ENCODE measurements around the gene FZD10.

- TF ChIP-seq, protein P1, sequence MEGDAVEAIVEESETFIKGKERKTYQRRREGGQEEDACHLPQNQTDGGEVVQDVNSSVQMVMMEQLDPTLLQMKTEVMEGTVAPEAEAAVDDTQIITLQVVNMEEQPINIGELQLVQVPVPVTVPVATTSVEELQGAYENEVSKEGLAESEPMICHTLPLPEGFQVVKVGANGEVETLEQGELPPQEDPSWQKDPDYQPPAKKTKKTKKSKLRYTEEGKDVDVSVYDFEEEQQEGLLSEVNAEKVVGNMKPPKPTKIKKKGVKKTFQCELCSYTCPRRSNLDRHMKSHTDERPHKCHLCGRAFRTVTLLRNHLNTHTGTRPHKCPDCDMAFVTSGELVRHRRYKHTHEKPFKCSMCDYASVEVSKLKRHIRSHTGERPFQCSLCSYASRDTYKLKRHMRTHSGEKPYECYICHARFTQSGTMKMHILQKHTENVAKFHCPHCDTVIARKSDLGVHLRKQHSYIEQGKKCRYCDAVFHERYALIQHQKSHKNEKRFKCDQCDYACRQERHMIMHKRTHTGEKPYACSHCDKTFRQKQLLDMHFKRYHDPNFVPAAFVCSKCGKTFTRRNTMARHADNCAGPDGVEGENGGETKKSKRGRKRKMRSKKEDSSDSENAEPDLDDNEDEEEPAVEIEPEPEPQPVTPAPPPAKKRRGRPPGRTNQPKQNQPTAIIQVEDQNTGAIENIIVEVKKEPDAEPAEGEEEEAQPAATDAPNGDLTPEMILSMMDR (IDR thresholded peaks at IDR 0.05) = no peak
- TF ChIP-seq EP300 (IDR thresholded peaks at IDR 0.05) = no peak
These were observed 45.0 kb upstream of the FZD10 start for GRCh38 chr12:130117233-130117632.

Measured in ovary (tissue), 3 donors.